HG02610 (cell line): ENCODE data around the gene GPR139.

ENCODE experiments used
- ATAC-seq: cut with Tn5 transposase; IDR thresholded peaks from one replicate; pipeline ENCODE4 v1.9.1; 2021; ENCODE audit warnings: mild to moderate bottlenecking, moderate library complexity; ENCODE audit not compliant: unreplicated experiment

Gene GPR139

GRCh38 chr16:20073203-20074098, at the start of gene GPR139:
GPR139 (minus strand) TSS chr16:20073890; CDS start chr16:20073616, 274 bp downstream.
- ATAC-seq: no peak

DNA sequence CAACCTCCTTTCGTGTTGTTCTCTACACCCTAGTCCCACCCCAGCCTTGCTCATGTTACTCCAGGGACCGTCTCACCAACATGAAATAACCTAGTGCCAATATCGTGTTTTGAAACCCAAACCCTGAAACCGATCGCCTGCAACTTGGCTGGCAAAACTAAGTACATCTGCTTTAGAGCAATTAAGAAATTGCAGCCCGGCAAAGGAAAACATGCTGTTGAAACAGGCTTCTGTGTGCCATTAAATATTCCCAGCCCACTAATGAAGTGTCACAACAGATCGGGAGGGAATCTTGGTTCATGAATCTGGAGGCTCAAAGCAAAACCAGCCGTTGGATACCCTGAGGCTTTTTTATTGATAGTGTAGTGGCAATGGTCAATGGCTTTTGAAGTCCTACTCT, 48.3 kb upstream of the GPR139 start:
- no peak for ATAC-seq

DNA sequence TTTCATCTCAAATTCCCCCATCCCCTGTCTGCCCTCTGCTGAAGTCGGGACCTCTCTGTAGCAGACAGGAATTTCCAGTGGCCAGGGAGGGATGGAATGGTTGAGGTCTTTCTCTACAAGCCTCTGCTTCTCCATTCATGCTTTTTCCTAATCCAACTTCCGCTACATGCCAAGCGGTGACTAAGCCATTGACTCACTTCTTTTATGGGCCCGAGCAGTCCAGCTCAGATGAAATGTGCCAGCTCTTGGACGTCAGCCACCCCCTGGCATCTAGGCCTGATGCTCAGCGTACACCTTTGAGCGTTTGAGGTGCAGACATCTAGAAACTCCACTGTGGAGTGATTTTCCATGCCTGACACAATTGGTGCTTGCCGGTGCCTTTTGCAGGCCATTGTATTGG, 40.7 kb upstream of the GPR139 start:
- ATAC-seq: no peak

- no peak for ATAC-seq
Measured at GRCh38 chr16:20111143-20111542, 37.5 kb upstream of the GPR139 start.

GRCh38 chr16:20107083-20107482, 33.4 kb upstream of the GPR139 start:
- no peak for ATAC-seq

- ATAC-seq: no peak
Measured at GRCh38 chr16:20104563-20105183, 31.0 kb upstream of the GPR139 start.

DNA sequence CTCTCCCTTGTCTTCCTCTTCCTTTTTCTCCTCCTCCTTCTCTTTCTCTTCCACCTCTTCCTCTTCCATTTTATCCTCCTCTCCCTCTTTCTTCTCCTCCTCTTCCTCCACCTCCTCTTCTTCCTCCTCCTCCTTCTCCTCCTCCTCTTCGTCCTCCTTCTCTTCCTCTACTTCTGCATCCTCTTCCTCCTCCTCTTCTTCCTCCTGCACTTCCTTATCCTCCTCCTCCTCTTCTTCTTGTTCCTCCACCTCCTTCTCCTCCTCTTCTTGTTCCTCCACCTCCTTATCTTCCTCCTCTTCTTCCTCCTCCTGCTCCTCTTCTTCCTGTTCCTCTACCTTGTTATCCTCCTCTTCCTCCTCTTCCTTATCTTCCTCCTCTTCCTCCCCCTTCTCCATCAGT, 28.8 kb upstream of the GPR139 start:
- no peak for ATAC-seq

- no peak for ATAC-seq
Measured at GRCh38 chr16:20102021-20102420, 28.3 kb upstream of the GPR139 start.

DNA sequence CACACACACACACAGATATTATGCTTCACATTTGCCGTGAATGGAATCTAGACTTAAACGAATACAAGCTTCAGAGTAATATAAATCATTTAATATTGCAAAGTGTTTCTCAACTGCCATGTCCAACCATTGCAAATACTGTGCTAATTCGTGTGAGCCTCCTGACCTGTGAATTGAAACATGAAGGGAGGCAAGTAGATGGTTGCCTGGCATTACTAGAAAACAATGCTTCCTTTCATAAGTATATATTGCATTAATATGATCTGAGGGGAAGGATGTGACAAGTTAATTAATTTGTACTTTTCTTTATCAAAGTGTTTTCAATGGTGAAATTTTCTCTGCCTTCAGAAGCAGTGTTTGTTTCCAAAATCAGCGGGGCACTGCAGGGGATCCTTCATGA, 25.7 kb upstream of the GPR139 start:
- ATAC-seq: no peak

DNA sequence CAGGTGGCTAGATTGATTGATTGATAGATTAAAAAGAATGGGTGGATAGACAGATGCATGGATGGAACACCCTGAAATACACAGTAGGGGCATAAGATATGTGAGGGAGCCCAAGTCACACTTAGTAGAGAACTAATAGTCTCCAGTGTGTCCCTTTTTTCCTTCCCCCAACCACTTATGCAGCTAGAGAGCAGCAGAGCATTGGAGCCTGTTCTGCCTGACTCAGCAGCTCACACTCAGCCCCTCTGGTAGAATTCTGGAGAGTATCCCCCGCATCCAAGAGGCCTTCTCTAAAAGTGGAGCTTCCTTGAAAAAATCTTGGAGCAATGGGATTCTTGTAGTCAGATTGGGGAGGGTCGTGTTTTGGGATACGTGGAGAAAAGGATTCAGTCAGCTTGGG, 20.5 kb upstream of the GPR139 start:
- no peak for ATAC-seq

DNA sequence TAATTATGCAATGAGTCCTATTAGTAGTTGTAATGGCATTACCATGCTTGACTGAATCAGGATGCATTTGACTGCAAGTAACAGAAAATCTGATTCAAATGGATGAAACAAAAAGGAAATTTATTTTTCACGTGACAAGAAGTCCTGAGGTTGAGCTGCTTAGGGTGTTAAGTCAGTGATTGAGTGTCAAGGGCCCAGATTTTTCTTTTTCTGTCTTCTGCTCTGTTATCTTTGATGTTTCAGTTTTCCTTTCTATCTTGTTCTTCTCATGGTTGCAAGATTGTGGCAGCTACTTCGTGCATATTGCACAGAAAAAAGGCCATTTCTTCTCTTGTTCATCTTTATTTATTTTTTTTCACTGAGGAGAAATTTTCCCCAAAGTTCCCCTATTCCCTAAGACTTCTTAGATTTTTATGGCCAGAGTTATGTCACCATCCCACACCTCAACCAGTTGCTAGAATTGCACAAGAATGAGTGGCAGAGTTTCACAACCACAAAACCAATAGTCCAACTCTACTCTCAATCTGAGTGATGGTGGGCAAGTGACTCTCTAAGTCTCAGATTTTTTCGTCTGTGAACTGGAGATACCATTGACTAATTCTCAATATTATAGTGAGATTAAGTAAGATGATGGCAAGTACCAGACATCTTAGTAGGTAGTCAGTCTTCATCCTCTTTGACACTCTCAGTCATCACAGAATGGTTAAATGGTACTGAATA, 15.7 kb upstream of the GPR139 start:
- ATAC-seq: peak; percentile 62

DNA sequence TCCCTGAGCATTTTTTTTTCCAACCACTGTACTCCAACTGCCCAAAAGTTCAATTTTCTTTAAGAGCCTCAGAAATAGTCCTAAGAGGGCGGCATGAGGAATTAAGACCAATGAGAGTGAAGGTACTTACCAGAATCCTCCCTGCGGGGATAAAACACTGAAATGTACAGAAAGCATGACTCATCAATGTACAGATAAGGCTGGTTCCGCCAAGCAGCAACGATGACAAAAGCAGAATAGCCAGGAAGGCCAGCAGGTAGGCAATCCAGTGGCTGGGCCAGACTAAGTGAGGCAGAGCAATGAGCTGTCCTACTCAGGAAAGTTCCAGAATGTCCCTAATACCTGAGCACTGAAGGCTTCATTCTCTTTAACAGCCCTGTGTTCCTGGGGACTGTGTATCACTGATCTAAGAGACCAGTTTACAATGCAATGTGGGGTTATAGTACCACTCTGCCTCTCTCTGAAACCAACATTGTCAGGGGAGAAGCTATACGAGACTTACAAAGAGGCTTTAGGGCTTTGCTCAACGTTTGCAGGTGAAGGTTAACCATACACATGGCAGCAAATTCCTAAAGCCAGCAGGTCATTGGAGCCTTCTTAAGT, 11.0 kb upstream of the GPR139 start:
- ATAC-seq: no peak

DNA sequence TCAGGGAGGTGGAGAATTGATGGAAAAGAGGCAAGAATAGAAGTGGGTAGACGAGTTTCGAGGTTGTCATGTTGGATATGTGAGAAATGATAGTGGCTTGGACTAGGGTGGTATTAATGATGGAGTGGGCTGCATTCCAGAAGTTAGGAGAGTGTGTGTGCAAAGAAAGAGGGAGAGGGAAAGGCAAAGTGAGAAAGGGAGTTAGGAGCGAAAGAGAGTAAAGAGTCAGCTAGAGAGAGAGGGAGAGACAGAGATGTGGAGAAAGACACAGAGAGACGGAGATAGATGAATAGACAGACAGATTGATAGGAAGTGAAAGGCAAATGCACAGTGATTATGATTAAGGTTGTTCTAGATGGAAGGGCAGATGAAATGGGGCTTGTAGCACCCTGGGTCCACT, 5.4 kb upstream of the GPR139 start:
- ATAC-seq: no peak

DNA sequence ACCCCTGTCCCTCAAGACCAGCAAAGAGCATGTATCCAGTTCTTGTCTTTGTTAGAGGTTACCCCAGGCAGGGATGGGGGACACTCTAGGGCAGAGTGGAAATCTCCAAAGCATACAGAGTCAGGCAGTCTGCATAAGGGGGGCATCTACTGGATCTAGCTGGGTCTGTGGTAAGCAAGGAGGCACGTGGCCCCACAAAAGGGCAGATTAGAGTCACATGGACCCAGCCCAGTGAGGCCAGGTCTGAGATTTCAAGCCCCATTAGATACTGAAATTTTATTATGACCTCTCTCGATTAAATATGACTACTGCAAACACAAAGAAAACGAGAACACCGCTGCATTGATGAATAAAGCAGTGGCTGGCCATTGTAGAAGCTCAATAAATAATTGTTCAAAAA, 1.6 kb upstream of the GPR139 start:
- ATAC-seq: no peak

- no peak for ATAC-seq
Measured at GRCh38 chr16:20074099-20074991, 655 bp upstream of the GPR139 start.

DNA sequence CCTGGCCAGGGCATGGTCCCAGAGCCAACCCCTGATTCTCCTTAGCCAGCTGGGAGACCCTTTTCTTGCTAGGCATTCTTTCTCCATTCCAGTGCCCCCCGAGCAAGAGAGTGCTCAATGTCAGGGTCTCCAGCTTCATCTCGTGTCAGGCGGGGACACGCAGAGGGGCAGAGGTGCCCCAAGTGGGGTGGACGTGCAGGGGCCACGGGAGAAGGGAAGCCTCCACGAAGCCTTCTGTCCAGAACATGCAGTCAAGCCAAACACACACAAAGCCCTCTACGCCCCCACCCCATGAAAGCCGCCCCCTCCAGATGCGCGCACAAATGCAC, 852 bp downstream of the GPR139 start:
- ATAC-seq: no peak

DNA sequence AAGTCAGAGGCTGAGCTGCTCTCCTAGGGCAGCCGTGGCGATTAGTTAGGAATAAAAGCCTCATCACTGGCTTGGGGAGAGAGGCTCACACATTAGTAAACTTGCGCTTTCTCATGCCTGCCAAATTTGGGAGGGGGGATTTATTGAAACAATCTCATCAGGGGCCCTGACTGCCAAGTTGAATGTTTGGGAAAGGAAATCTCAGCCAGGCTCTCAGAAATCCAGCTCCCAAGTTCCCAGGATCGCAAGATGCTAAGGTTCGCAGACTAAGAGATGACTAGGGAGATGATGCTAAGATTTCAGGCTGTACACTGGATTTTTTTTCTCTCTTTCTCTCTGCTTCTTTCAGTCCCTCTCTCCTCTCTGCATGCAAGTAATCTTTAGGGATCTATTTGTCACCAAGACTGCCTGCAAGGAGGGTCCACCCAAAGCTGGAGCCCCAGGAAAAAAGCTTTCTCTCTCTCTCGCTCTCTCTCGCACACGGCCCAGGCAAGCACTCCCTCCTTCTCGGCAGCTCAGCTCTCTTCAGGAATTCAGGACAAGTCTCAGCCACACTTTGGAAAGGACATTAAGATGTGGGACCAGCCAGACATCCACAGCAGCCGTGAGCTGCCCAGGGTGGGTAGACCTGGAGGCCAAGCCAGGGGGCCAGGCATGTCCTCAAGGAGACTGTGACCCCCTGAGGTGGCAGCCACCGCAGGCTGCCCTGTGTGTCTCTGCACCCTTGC, 1.4 kb downstream of the GPR139 start:
- no peak for ATAC-seq

- ATAC-seq: no peak
Measured at GRCh38 chr16:20064931-20065330, 8.8 kb downstream of the GPR139 start.

- ATAC-seq: no peak
Measured at GRCh38 chr16:20064520-20064919, 9.2 kb downstream of the GPR139 start.

DNA sequence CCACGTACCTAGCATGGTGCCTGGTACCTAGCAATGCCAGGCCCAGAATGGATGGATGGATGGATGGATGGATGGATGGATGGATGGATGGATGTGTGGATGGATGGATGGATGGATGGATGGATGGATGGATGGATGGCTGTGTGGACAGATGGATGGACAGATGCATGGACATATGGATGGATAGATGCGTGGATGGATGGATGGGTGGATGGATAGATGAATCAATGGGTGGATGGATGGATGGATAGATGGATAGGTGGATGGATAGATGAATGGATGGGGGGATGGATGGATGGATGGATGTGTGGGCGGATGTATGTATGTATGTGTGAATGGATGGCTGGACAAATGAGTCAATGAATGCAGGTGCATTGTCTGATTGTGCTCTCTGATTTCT, 12.6 kb downstream of the GPR139 start:
- ATAC-seq: no peak
